Activated T-cell treated with anti-CD3 and anti-CD28 coated beads, Interleukin-2, amount 50 U/mL, for 48 hours (primary cell): ENCODE results near the gene FOXN1.

Experiments used
- DNase-seq, 2 experiments: peaks; one replicate each; pipeline ENCODE4 v3.0.0-alpha.2; 2020

The FOXN1 gene

GRCh38 chr17:28478712-28479615 is 27.2 kb upstream of the FOXN1 start:
- no peak for DNase-seq

GRCh38 chr17:28480278-28480677 is 25.9 kb upstream of the FOXN1 start:
- DNase-seq = no peak

GRCh38 chr17:28480799-28481571 is 25.2 kb upstream of the FOXN1 start:
- DNase-seq = no peak

- no peak for DNase-seq
Observed at GRCh38 chr17:28482551-28483199, 23.5 kb upstream of the FOXN1 start.

- no peak for DNase-seq
Observed at GRCh38 chr17:28484296-28484695, 21.9 kb upstream of the FOXN1 start.

GRCh38 chr17:28485049-28485448 is 21.1 kb upstream of the FOXN1 start:
- DNase-seq = no peak

GRCh38 chr17:28487881-28488532 is 18.1 kb upstream of the FOXN1 start:
- no peak for DNase-seq

- DNase-seq = no peak
Observed at GRCh38 chr17:28488533-28489276, 17.4 kb upstream of the FOXN1 start.

- no peak for DNase-seq
Observed at GRCh38 chr17:28491286-28491685, 14.9 kb upstream of the FOXN1 start.

GRCh38 chr17:28491860-28492259 is 14.3 kb upstream of the FOXN1 start:
- no peak for DNase-seq

- no peak for DNase-seq
Observed at GRCh38 chr17:28492352-28493310, 13.5 kb upstream of the FOXN1 start.

GRCh38 chr17:28493460-28493859 is 12.7 kb upstream of the FOXN1 start:
- no peak for DNase-seq

- DNase-seq = peak; percentile 84 to 88
Observed at GRCh38 chr17:28494445-28495188, 11.5 kb upstream of the FOXN1 start.

GRCh38 chr17:28495635-28496034 is 10.5 kb upstream of the FOXN1 start:
- DNase-seq = no peak

- no peak for DNase-seq
Observed at GRCh38 chr17:28497931-28498330, 8.2 kb upstream of the FOXN1 start.

GRCh38 chr17:28498652-28499363 is 7.3 kb upstream of the FOXN1 start:
- no peak for DNase-seq

- DNase-seq = no peak
Observed at GRCh38 chr17:28499364-28499664, 6.8 kb upstream of the FOXN1 start.

- no peak for DNase-seq
Observed at GRCh38 chr17:28499684-28500357, 6.3 kb upstream of the FOXN1 start.

- no peak for DNase-seq
Observed at GRCh38 chr17:28500712-28501379, 5.3 kb upstream of the FOXN1 start.
